Esophagus muscularis mucosa (tissue), 3 donors: ENCODE results near the gene TMEM221.

Experiments
- EP300 ChIP-seq: sonication (generic); formaldehyde crosslinking; IDR thresholded peaks from one replicate; pipeline ENCODE4 v1.6.1; 2017; ENCODE audit warnings: antibody characterized with exemption
- POLR2AphosphoS5 ChIP-seq, 2 donors: sonication (generic); formaldehyde crosslinking; IDR thresholded peaks; one replicate each; pipeline ENCODE4 v1.6.1; 2017; ENCODE audit warnings: antibody characterized with exemption in 2 of 2

DNA sequence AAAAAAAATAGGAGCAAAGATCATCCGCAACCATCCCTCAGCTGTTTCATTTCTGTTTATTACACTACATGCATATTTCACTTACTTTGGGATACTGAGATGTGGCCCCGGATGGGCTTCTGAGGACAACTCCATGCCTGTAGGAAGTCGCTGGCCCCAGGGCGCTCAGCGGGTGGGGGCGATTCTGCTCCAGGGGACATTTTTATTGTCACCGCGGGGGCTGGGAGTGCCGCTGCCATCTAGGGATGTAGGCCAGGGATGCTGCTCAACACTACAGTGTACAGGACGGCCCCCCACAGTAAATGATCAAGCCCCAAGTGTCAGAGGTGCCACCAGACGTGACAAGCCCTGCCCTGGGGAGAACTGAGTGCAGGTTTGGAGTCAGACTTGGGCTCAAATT is 36.7 kb downstream of the TMEM221 start:
- TF ChIP-seq POLR2AphosphoS5 (IDR thresholded peaks at IDR 0.05) (no peak), EP300 (no peak)
